ENCODE results near the gene EIF4E3. TPM values are rescaled to one million over a fixed set of nuclear protein-coding genes. Genes with fewer than 3 reads are reported as not detected.

The EIF4E3 gene
- total RNA-seq, 1 donor from 2014 or later = 48.9 TPM

- H3K4me3 ChIP-seq = no peak overlapping the region
- no peak overlapping the region for H3K27ac ChIP-seq (replicated peaks)
- no peak for TF ChIP-seq CTCF (IDR thresholded peaks at IDR 0.05; ENCODE audit: borderline replicate concordance)
- H3K27me3 ChIP-seq (ENCODE audit: low read depth) = no peaks in the 10 kb centered on the region
- no peaks in the 10 kb centered on the region for H3K9me3 ChIP-seq (replicated peaks)
- no peak for DNase-seq
- peaks cover 13% of the 10 kb centered on the region for H3K4me1 ChIP-seq
- intact Hi-C loops (cut with micrococcal nuclease) = no loop called here
- H3K36me3 ChIP-seq = no peaks in the 10 kb centered on the region
Observed at GRCh38 chr3:71655061-71655460, 70.1 kb downstream of the EIF4E3 start.

- Histone ChIP-seq H3K27ac (replicated peaks) (no peak overlapping the region), H3K4me1 (peaks cover 11% of the 10 kb centered on the region), H3K27me3 (ENCODE audit: low read depth) (no peaks in the 10 kb centered on the region), H3K9me3 (replicated peaks) (no peaks in the 10 kb centered on the region), H3K4me3 (no peak overlapping the region), H3K36me3 (no peaks in the 10 kb centered on the region)
- TF ChIP-seq CTCF (IDR thresholded peaks at IDR 0.05; ENCODE audit: borderline replicate concordance) = no peak
- intact Hi-C loops (cut with micrococcal nuclease) = no loop called here
- no peak for DNase-seq
Observed at GRCh38 chr3:71653414-71653807, 71.8 kb downstream of the EIF4E3 start.

GRCh38 chr3:71652781-71653413 is 72.3 kb downstream of the EIF4E3 start:
- no peak for DNase-seq
- no peak overlapping the region for H3K4me3 ChIP-seq
- intact Hi-C loops (cut with micrococcal nuclease) = no loop called here
- H3K9me3 ChIP-seq (replicated peaks) = no peaks in the 10 kb centered on the region
- H3K27me3 ChIP-seq (ENCODE audit: low read depth) = no peaks in the 10 kb centered on the region
- H3K27ac ChIP-seq (replicated peaks) = no peak overlapping the region
- TF ChIP-seq CTCF (IDR thresholded peaks at IDR 0.05; ENCODE audit: borderline replicate concordance) = peak; percentile 65
- H3K36me3 ChIP-seq = no peaks in the 10 kb centered on the region
- peaks cover 5% of the 10 kb centered on the region for H3K4me1 ChIP-seq

GRCh38 chr3:71651625-71652024 is 73.6 kb downstream of the EIF4E3 start:
- H3K27me3 ChIP-seq (ENCODE audit: low read depth) = no peaks in the 10 kb centered on the region
- intact Hi-C loops (cut with micrococcal nuclease) = no loop called here
- no peaks in the 10 kb centered on the region for H3K4me1 ChIP-seq
- no peak overlapping the region for H3K4me3 ChIP-seq
- no peak for DNase-seq
- H3K36me3 ChIP-seq = no peaks in the 10 kb centered on the region
- H3K27ac ChIP-seq (replicated peaks) = no peak overlapping the region
- H3K9me3 ChIP-seq (replicated peaks) = no peaks in the 10 kb centered on the region
- TF ChIP-seq CTCF (IDR thresholded peaks at IDR 0.05; ENCODE audit: borderline replicate concordance) = no peak

- TF ChIP-seq CTCF (IDR thresholded peaks at IDR 0.05; ENCODE audit: borderline replicate concordance) = no peak
- Histone ChIP-seq H3K4me1 (no peaks in the 10 kb centered on the region), H3K27me3 (ENCODE audit: low read depth) (no peaks in the 10 kb centered on the region), H3K9me3 (replicated peaks) (no peaks in the 10 kb centered on the region), H3K36me3 (no peaks in the 10 kb centered on the region), H3K4me3 (no peak overlapping the region), H3K27ac (replicated peaks) (no peak overlapping the region)
- DNase-seq = no peak
- intact Hi-C loops (cut with micrococcal nuclease) = no loop called here
Observed at GRCh38 chr3:71650372-71650771, 74.8 kb downstream of the EIF4E3 start.

Data from left ventricle myocardium inferior (tissue), 1 donor.